H7 (cell line): Measurements from ENCODE around the gene TBPL1. TPM values are rescaled to one million over a fixed set of nuclear protein-coding genes. Genes with fewer than 3 reads are reported as not detected.

Source experiments
- DNase-seq: peaks from one replicate; pipeline ENCODE4 v3.0.0; 2012
- H3K27me3 ChIP-seq: 2 replicates; pipeline ENCODE4 v1.6.0; 2011; ENCODE audit warnings: mild to moderate bottlenecking, low read length; ENCODE audit not compliant: control insufficient read depth, insufficient read depth
- H3K36me3 ChIP-seq: replicated peaks from 2 replicates; pipeline ENCODE4 v1.5.1; 2011; ENCODE audit warnings: low read length; ENCODE audit not compliant: control insufficient read depth, insufficient read depth
- H3K4me3 ChIP-seq: 2 replicates; pipeline ENCODE4 v1.5.1; 2011; ENCODE audit warnings: low read depth, mild to moderate bottlenecking, control low read depth, low read length, moderate library complexity; ENCODE audit not compliant: insufficient read depth
- total RNA-seq: library from RNA; depleted of rRNA; stranded (reverse); fragments of >200 nt; shearing (Covaris generic); gene quantifications from 2 replicates; pipeline ENCODE4 v1.2.3, GENCODE V29; 2014; rRNA removed

TBPL1 gene
- total RNA-seq, 1 experiment from 2014 or later = 62.6 TPM

DNA sequence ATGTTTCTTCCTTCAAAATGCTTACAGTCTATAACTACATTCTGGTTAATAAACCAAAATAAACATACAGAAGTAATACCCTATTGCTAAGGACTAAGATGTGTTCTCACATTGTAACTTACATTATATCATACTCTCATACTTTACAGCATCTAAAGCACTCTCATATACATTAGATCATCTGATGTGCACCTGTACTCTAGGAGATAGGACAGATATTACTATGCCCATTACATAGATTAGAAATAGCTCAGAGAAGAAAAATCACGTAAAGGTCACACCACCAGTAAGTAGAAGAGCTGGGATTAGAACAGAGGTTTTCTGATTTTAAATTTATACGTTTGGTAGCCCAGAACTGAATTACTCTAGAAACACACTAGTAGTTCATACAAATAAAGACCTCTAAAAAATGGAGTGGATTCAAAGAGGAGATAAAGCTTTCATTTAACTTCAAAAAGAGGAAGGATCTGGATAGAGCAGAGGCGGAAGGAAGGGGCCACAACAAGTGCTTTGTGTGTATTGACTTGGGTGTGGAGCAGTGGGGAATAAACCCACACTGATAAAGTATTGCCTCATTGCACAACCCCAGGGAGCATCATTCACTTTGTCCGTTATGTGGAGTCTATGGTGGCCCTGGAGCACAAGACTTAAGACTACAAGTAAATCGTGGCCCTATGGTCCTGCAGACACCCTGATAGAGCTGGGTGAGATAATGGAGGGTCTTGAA is 68.5 kb downstream of the TBPL1 start:
- H3K36me3 ChIP-seq = no peaks in the 10 kb centered on the region
- H3K27me3 ChIP-seq = no peaks in the 10 kb centered on the region
- H3K4me3 ChIP-seq = no peak overlapping the region
- DNase-seq = no peak

DNA sequence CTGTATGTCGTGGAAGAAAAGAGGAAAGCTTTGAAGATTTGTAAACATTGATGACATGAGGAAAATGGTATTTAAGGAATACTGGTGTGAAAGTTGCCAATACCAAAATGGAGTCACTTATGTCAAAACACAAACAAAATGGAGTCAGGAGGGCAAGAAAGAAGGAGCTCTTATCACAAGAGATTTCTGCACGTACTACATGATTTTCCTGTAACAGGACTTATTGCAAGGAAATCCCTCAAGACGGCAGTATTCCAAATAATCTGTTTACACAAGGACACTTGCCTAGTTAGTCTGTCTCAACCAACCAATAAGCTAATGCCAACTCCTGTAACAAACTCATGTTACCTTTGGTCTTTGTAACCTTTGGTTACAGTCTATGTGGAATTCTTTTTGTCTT is 69.6 kb downstream of the TBPL1 start:
- no peak overlapping the region for H3K4me3 ChIP-seq
- no peak for DNase-seq
- H3K27me3 ChIP-seq = no peaks in the 10 kb centered on the region
- H3K36me3 ChIP-seq = no peaks in the 10 kb centered on the region

DNA sequence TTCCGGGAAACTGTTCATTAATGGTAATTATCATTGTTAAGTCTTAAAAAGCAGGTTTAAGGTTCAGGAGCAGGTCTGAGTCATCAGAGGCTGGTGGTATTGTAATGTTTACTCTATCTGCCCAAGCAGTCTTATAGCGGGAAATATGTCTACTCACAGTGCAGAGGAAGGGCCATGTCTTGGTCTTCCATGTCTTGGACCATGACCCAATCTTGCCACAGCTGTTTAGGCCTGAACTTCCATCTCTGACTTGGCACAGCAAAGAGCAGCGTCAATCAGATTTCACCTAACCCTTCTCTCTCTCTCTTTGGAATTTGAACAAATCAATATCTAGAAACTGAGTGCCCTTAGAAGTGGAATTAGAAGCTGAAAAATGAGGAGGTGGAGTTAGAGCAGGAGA is 73.6 kb downstream of the TBPL1 start:
- H3K4me3 ChIP-seq = no peak overlapping the region
- peaks cover 3% of the 10 kb centered on the region; the same call in 1 of the 2 replicates for H3K36me3 ChIP-seq
- no peaks in the 10 kb centered on the region for H3K27me3 ChIP-seq
- no peak for DNase-seq

DNA sequence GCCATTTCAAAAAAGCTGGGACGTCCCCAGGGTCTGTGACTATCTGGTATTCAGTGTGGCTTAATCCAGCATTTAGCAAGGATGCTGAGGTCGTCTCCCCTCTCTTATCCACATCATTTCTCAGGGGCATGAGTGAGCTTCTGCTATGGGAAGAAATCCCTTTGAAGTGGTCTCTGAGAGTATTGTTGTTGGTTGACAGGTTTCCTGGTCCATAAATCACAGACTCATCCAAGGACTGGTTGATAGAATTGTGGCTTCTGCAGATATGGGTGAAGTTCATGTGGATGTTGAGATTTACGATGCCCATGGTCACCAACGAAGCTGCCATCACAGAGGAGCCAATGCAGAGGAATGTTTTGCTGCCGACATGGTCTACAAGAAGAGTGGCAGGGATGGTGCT is 75.4 kb downstream of the TBPL1 start:
- no peaks in the 10 kb centered on the region for H3K27me3 ChIP-seq
- no peak for DNase-seq
- no peak overlapping the region for H3K4me3 ChIP-seq
- peaks cover 3% of the 10 kb centered on the region; the same call in 1 of the 2 replicates for H3K36me3 ChIP-seq

DNA sequence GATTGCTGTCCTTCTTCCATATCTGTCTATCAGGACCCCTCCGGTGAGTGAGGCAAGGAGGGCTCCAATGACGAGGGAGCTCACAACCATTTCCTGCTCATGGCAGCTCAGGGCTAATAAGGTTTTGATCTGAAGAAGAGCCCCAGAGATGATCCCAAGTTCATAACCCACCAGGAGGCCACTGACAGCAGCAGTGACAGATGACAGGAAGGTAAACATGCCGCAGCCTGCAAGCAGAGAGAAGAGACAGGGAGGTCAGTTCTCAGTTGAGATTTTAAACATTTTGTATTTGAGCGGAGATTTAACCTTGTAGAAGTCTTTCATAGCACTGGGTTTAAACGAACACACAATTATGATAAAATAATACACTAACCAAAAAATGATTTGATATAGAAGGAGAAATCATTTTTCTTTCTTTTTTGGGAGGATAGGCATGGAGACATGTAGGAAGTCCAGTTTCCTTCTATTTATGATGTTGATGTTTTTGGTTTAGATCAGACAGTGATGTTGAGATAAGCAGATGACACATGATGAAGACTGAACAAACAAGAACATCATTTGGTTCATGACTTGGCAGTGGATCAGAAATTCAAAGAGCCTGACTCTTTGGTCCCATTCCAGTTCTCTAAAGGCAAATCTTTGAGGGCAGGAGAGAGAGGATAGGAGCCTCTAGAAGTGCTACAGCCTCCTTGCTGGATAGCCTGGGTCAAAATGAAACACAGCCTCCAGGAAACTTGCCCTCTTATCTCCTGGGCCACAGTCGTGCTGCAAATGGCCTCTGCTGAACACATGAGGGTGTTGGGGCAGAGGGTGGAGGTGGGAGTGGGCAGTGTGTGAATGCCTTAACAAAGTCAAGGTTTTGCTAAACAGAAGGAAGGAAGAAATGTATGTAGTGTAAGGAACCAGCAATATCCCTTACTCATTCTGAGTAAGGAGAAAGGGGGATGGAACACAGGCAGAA is 76.8 kb downstream of the TBPL1 start:
- peaks cover 3% of the 10 kb centered on the region; the same call in 1 of the 2 replicates for H3K36me3 ChIP-seq
- H3K4me3 ChIP-seq = no peak overlapping the region
- no peak for DNase-seq
- no peaks in the 10 kb centered on the region for H3K27me3 ChIP-seq

DNA sequence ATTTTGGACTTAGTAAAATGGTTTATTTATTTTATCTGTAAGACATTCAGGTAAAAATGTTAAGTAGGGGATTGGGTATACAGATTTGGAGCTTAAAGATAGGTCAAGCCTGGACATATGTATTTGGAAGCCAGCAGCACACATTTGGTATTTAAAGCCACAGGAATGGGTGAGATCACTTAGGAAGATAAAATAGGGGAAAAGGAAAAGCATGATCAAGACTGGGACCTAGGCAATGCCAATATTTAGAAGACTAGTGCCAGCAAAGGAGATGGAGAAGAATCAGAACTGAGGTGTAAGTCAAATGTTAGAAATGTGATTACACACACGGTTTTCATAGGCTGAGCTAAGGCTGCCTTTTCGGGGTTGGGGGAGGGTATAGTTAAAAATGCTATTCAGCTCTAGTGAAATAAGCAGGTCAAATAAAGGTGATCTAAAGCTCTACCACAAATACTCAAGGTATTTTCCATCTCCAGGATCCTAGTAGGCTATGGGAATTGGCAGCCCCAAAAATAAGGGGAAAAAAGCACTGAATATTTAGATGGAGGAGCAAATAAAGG is 78.8 kb downstream of the TBPL1 start:
- H3K27me3 ChIP-seq = no peaks in the 10 kb centered on the region
- no peak overlapping the region for H3K4me3 ChIP-seq
- peaks cover 3% of the 10 kb centered on the region; the same call in 1 of the 2 replicates for H3K36me3 ChIP-seq
- no peak for DNase-seq

DNA sequence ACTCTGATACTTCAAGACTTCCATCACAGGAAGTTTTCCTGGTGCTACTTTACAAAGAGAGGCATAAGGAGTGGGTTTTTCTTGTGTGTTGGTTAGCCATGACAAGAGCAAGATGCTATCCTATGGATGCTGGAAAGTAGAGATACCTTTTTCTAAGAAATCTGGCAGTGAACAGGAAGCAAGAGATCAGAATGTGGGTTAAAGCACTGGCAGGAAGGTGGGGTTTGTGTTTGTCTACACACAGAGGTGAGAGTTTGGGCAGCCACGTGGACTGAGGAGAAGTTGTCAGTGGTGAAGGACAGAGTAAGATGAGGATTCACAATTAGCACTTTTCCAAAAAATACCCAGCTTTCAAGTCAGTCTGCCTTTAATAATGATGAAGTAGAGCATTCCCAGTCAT is 81.5 kb downstream of the TBPL1 start:
- no peak for DNase-seq
- H3K4me3 ChIP-seq = no peak overlapping the region
- H3K27me3 ChIP-seq = no peaks in the 10 kb centered on the region
- H3K36me3 ChIP-seq = no peaks in the 10 kb centered on the region

DNA sequence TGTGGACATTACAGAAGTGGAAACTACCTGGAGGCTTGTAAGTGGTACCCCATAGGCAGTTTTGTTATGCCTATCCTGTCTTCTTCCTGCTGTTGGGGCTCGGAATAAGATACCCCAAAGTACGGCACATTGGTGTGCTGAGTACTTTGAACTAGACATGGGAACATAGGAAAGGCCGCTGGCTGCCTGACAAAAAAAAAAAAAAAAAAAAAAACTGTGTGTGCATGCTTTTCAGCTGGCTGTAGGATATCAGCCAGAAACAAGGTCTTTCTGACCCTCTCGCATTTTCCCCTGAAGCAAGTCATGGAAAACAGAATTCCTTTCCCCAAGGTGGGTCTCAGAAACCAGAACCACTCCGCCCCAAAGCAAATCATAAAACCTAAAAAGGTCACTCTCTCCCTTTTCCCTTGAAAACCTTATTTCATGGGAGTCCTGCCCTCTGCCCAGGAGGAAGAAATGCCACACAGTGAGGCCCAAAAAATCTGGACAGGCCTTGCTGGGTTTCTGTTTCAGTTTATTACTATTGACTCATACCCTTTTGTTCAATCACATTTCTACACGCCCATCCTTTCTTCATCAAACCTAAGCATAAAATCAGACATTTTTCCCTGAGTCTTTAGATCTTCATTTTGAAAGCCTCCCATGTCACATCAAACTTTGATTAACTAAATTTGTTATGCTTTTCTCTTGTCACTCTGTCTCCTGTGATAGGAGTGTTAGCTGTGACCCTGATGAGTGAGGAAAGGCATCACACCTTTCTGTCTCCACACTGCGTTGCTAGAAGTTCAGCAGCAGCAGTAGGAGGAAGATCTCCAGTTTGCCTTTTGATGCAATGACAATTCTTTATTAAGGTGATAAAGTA is 82.2 kb downstream of the TBPL1 start:
- no peaks in the 10 kb centered on the region for H3K27me3 ChIP-seq
- no peak overlapping the region for H3K4me3 ChIP-seq
- H3K36me3 ChIP-seq = no peaks in the 10 kb centered on the region
- DNase-seq = no peak

DNA sequence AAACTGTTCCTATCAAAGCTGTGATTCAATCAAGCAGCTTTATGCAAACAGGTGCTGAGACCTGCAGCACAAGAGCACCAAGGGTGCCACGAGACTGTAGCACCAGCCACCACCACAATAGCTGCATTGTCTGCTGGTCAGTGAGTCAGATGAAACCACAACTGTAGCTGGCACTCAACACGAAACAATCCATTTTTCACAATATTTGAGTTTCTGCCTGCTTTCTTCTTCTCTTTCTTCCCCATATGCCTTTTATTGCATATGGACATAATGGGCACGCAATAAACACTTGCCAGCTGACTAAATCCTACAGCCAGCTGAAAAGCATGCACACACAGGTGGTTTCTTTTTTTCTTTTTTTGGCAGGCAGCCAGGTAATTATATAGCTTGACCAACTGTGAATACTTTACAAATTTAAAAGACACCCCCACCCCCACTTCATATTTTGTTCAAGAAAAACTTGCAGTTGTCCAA is 82.8 kb downstream of the TBPL1 start:
- Histone ChIP-seq H3K27me3 (no peaks in the 10 kb centered on the region), H3K4me3 (no peak overlapping the region), H3K36me3 (no peaks in the 10 kb centered on the region)
- DNase-seq = no peak

DNA sequence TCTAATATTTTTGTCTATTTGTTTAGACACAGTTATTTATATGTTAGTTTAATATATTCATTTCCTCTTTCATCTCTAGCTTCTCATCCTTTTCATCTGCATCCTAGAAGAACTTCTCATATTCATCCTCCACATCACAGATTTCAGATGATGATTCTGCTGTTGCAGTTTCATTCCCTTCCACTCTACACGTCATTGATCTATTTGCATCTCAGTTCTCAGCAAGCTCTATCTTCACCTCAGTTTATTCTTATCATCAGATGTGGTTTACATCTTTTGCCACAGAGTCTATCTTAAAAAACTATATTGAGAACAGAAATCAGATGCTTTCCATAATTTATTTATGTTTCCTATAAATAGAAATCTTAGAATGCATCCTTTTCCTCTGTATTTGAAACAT is 86.1 kb downstream of the TBPL1 start:
- Histone ChIP-seq H3K27me3 (no peaks in the 10 kb centered on the region), H3K4me3 (no peak overlapping the region), H3K36me3 (no peaks in the 10 kb centered on the region)
- DNase-seq = no peak

Other genes with a start within 250 kb of the TBPL1 start
- gene TCF21, start 64.1 kb upstream of the TBPL1 start, total RNA-seq = 0.03 TPM in 1 of 2 replicates, not detected in the other
- 2.0 and 3.0 TPM in 2 replicates for gene SLC2A12, start 99.4 kb downstream of the TBPL1 start, total RNA-seq